Left lung (tissue), 10 donors: ENCODE results near the gene RNFT2. TPM values are rescaled to one million over a fixed set of nuclear protein-coding genes. Genes with fewer than 3 reads are reported as not detected.

Experiments used
- ATAC-seq: fragments of 200-7000 bp; cut with Tn5 transposase; one replicate; pipeline ENCODE4 v1.9.1; 2020; ENCODE audit warnings: moderate library complexity
- DNase-seq, 4 donors: peaks; one replicate each; pipeline ENCODE4 v3.0.0-alpha.2; 2013 to 2020
- H3K27ac ChIP-seq, 2 donors: fragments of 200-600 bp; sonication (generic) in 1 of 2; one replicate each; pipeline versions ENCODE4 v1.5.0 to v1.8.0; 2020 to 2021
- H3K27me3 ChIP-seq, 2 donors: fragments of 200-600 bp; sonication (generic) in 1 of 2; one replicate each; pipeline versions ENCODE4 v1.5.0 to v1.8.0; 2020 to 2021
- H3K36me3 ChIP-seq, 2 donors: fragments of 200-600 bp; sonication (generic) in 1 of 2; one replicate each; pipeline versions ENCODE4 v1.5.0 to v1.8.0; 2020 to 2021
- H3K4me1 ChIP-seq, 2 donors: fragments of 200-600 bp; one replicate each; pipeline ENCODE4 v1.8.0; 2021
- H3K4me3 ChIP-seq, 2 donors: fragments of 200-600 bp; sonication (generic) in 1 of 2; one replicate each; pipeline versions ENCODE4 v1.5.0 to v1.8.0; 2020 to 2021; ENCODE audit warnings: mild to moderate bottlenecking in 1 of 2
- H3K9me3 ChIP-seq, 2 donors: fragments of 200-600 bp; sonication (generic) in 1 of 2; one replicate each; pipeline versions ENCODE4 v1.5.0 to v1.8.0; 2020 to 2021
- intact Hi-C, 2 donors: fragments of 100-400 bp; cut with DNase I; formaldehyde crosslinking; loops; one replicate each; pipeline versions ENCODE4 v1.11.2 to v1.14.2; 2022
- polyA plus RNA-seq, 6 donors: library from polyadenylated mRNA; unstranded; fragments of 120-200 nt; gene quantifications; one replicate each; pipeline ENCODE4 v1.2.1, GENCODE V29; 2013; ENCODE audit not compliant: insufficient read length in 6 of 6
- total RNA-seq, 2 donors: library from RNA; stranded (reverse); fragmentation: NEBNext Ultra II Directional; extraction: Animal tissue kit (Norgen Biotek cat#: 25700); gene quantifications; one replicate each; pipeline ENCODE4 v1.2.1, GENCODE V29; 2021
- TF ChIP-seq, protein P1 (sequence below), 2 donors: fragments of 200-600 bp; sonication (generic) in 1 of 2; IDR thresholded peaks; one replicate each; pipeline versions ENCODE4 v1.5.0 to v1.8.0; 2021; ENCODE audit warnings: antibody characterized with exemption in 2 of 2
- donor health status: DM: no; HTN: yes; CAD: no.
- donor health status: DM: no; HTN: no; CAD: no.

RNFT2 gene
- total and polyA plus RNA-seq, 8 donors = 3.4 to 5.5 (median 3.9) TPM

DNA sequence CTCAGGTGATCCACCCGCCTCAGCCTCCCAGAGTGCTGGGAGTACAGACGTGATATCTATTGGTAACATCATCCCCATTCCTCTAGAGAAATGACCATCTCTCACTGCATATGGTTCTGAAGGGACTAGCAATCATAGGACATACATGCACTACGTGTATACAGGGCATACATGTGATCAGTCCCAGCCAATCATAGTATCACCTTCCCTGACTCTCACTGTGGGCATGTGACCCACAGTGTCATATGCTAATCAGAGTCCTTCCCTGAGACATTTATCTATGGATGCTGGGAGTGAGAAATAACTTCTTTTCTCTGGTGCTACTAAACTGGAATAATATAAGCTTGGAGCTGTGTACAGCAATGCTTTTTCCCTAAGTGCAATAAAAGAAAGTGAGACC, 160.6 kb downstream of the RNFT2 start:
- no peaks in the 10 kb centered on the region for H3K4me1 ChIP-seq
- H3K27me3 ChIP-seq = peaks cover 0 to 17% of the 10 kb centered on the region in 2 donors
- no peak for DNase-seq
- TF ChIP-seq, protein P1, sequence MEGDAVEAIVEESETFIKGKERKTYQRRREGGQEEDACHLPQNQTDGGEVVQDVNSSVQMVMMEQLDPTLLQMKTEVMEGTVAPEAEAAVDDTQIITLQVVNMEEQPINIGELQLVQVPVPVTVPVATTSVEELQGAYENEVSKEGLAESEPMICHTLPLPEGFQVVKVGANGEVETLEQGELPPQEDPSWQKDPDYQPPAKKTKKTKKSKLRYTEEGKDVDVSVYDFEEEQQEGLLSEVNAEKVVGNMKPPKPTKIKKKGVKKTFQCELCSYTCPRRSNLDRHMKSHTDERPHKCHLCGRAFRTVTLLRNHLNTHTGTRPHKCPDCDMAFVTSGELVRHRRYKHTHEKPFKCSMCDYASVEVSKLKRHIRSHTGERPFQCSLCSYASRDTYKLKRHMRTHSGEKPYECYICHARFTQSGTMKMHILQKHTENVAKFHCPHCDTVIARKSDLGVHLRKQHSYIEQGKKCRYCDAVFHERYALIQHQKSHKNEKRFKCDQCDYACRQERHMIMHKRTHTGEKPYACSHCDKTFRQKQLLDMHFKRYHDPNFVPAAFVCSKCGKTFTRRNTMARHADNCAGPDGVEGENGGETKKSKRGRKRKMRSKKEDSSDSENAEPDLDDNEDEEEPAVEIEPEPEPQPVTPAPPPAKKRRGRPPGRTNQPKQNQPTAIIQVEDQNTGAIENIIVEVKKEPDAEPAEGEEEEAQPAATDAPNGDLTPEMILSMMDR (IDR thresholded peaks at IDR 0.05) = no peak
- no peak overlapping the region for H3K27ac ChIP-seq
- no peak overlapping the region for H3K4me3 ChIP-seq
- no peaks in the 10 kb centered on the region for H3K9me3 ChIP-seq
- no peak for ATAC-seq
- intact Hi-C loops = no loop called here
- H3K36me3 ChIP-seq = no peaks in the 10 kb centered on the region

DNA sequence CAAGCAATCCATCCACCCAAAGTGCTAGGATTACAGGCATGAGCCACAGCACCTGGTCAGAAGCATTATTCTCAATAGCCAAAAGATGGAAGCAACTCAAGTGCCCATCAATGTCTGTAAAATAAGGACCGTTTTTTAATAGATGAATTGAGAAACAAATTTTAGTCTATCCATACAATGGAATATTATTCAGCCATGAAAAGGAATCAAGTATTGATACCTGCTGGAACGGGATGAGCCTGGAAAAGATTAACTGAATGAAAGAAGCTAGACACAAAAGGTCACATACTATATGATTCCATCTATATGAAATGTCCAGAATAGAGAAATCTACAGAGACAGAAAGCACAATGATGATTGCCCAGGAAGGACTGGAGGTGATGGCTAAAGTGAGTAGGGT, 163.5 kb downstream of the RNFT2 start:
- DNase-seq (no peak), ATAC-seq (no peak)
- intact Hi-C loops = no loop called here
- TF ChIP-seq, protein P1 (IDR thresholded peaks at IDR 0.05) = no peak
- Histone ChIP-seq H3K36me3 (no peaks in the 10 kb centered on the region), H3K4me3 (no peak overlapping the region), H3K4me1 (no peaks in the 10 kb centered on the region), H3K27ac (no peak overlapping the region), H3K27me3 (peaks cover 0 to 21% of the 10 kb centered on the region in 2 donors), H3K9me3 (no peaks in the 10 kb centered on the region)

Other genes with a start within 250 kb of the RNFT2 start
- 1 to 10 TPM in 1 of 2 donors, not detected in 1; 1.5 TPM for gene MAP1LC3B2, start 178.9 kb upstream of the RNFT2 start, total RNA-seq
- 10 to 100 TPM in 1 of 6 donors, 1 to 10 TPM in 5; 4.8 to 10.5 (median 5.8) TPM for gene MAP1LC3B2, start 178.9 kb upstream of the RNFT2 start, polyA plus RNA-seq
- 10 to 100 TPM; 70.1 to 90.5 TPM for gene SPRING1, start 246 bp upstream of the RNFT2 start, total RNA-seq
- 10 to 100 TPM; 20.7 to 33.0 (median 29.6) TPM for gene SPRING1, start 246 bp upstream of the RNFT2 start, polyA plus RNA-seq
- under 1 TPM; 0.10 to 0.12 TPM for gene HRK, start 143.1 kb downstream of the RNFT2 start, total RNA-seq
- gene HRK, start 143.1 kb downstream of the RNFT2 start, polyA plus RNA-seq = under 1 TPM; 0.06 to 0.34 (median 0.21) TPM
- 10 to 100 TPM; 16.0 to 17.0 TPM for gene FBXW8, start 172.6 kb downstream of the RNFT2 start, total RNA-seq
- 10 to 100 TPM; 22.4 to 28.4 (median 26.3) TPM for gene FBXW8, start 172.6 kb downstream of the RNFT2 start, polyA plus RNA-seq